Stimulated activated CD8-positive, alpha-beta memory T cell treated with anti-CD3 and anti-CD28 coated beads, Interleukin-15, amount 100 ng/mL, for 1 hour (primary cell): ENCODE results near the gene LRRC43.
A peak's percentile ranks its signal among the peaks of the same experiment; 100 is the strongest.
"Not testable (repeated sequence)": the region's sequence is repeated elsewhere in the genome, so short reads cannot be mapped to it uniquely, and the experiment has no call there.

Experiments used
- DNase-seq: peaks from one replicate; pipeline ENCODE4 v3.0.0-alpha.2; 2020; ENCODE audit warnings: low read depth

LRRC43 gene

GRCh38 chr12:122194804-122195203, 11.9 kb downstream of the LRRC43 start:
- DNase-seq = no peak

GRCh38 chr12:122195405-122195804, 12.5 kb downstream of the LRRC43 start:
- DNase-seq = no peak

DNA sequence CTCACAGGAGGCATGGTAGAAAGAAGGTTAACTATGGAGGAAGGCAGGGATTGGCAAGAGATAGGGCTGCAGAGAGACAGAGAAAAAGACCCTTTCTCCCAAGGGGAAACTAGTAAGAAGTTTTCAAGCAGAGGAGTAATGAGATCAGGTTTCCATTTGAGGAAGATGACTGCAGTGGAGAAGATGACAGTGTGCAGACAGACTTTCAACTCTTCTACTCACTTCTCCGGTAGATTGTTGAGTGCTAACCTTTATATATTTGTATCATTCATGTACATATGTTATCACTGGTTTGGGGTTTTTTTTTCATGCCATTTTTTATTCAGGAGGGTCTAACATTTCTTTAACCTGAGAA, 14.7 kb downstream of the LRRC43 start:
- DNase-seq = no peak

DNA sequence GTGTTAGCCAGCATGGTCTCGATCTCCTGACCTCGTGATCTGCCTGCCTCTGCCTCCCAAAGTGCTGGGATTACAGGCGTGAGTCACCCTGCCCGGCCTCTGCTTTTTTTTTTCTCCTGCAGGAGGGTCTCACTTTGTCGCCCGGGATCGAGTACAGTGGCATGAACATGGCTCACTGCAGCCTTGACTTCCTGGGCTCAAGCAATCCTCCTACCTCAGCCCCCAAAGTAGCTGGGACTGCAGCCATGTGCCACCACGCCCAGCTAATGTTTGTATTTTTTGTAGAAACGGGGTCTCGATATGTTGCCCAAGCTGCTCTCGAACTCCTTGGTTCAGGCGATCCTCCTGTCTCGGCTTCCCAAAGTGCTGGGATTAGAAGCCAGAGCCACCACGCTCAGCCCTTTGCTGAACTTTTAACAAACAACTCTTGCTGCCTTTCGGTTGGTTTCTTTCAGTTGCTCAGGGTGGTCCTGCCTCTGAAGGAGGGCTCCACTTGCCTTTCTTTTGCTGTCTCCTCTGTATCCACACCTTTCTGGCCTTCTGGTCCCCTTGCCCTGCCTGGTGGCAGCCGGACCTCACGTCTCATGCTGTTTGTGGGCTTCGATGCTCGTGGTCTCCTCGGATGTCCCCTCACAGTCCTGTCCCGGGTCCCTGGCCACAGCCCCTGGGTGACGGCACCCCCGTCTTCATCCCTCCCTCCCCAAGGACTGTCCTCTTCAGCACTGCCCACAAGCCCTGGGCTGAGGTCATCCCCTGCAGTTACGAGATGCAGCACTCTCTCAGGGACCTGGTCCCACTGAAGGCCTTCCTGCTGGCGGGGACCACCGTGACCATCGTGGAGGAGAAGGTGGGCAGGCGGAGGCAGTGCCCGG, 16.8 kb downstream of the LRRC43 start:
- DNase-seq = no peak

GRCh38 chr12:122200541-122201175, 17.7 kb downstream of the LRRC43 start:
- no peak for DNase-seq

DNA sequence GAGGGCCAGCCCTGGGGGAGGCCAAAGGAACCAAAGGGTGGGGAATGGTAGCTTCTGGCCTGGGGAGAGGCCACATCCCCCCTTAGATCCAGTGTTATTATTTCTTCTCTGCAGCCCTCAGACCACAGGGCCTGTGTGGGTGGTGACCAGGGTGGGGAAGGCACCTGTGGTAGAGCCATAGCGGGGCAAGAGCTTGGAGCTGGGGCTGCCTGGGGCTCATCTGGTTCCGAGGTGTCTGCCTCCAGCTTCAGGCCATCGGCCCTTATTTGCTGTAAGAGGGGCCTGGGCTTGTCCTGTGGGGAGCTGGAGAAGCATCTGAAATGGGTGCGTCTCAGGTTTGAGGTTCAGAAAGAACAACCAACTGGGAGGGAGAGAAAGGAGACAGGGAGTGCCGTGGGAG, 18.5 kb downstream of the LRRC43 start:
- no peak for DNase-seq

GRCh38 chr12:122202017-122202416, 19.1 kb downstream of the LRRC43 start:
- no peak for DNase-seq

GRCh38 chr12:122202811-122203210, 19.9 kb downstream of the LRRC43 start:
- not testable (repeated sequence) for DNase-seq

- peak; percentile 43 for DNase-seq
Observed at GRCh38 chr12:122203301-122204166, 20.6 kb downstream of the LRRC43 start, which contains the start of gene B3GNT4. Gene B3GNT4, plus strand, starts transcription at chr12:122203709. Its CDS starts 910 bp downstream, at chr12:122204619.

DNA sequence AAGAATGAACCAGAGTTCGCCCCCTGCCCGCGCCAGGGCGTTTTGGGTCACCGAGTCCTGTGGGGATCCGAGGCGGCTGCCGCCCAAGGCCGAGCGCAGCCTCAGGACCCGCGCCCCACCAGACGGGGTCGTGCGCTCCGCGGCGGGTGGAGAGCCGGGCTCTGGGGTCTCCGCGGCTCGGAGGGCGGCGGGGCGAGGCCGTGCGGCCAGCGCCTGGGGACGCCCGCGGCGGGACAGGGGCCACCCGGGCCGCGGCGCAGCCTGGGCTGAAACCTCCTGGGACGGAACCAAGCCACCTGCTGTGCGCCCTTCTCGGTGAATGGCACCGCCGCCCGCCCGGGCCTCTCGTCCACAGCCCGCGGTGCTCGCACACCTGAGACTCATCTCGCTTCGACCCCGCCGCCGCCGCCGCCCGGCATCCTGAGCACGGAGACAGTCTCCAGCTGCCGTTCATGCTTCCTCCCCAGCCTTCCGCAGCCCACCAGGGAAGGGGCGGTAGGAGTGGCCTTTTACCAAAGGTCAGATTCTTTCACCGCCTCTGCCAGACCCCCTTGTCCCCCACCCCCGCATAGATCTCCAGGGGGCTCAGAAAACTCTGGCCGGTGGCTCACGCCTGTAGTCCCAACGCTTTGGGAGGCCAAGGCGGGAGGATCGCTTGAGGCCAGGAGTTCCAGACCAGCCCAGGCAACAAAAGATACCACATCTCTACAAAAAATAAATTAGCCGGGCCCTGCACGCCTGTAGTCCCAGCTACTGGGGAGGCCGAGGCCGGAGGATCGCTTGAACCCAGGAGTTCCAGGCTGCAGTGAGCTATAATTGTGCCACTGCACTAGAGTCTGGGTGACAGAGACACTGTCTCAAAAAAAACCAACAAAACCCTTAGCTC, 21.5 kb downstream of the LRRC43 start:
- DNase-seq = no peak

GRCh38 chr12:122205053-122205925, 22.4 kb downstream of the LRRC43 start:
- DNase-seq = no peak

DNA sequence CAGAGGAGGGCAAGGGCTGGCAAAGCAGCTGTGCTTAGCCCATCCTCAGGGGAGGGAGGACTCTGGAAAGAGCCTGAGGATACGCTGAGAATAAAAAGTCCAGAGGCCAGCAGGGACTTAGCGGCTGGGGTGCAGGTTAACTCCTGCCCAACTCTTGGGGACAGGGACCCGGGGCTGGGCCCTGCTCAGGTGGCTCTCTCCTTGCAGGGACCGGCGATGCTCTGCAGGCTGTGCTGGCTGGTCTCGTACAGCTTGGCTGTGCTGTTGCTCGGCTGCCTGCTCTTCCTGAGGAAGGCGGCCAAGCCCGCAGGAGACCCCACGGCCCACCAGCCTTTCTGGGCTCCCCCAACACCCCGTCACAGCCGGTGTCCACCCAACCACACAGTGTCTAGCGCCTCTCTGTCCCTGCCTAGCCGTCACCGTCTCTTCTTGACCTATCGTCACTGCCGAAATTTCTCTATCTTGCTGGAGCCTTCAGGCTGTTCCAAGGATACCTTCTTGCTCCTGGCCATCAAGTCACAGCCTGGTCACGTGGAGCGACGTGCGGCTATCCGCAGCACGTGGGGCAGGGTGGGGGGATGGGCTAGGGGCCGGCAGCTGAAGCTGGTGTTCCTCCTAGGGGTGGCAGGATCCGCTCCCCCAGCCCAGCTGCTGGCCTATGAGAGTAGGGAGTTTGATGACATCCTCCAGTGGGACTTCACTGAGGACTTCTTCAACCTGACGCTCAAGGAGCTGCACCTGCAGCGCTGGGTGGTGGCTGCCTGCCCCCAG, 23.4 kb downstream of the LRRC43 start:
- DNase-seq = no peak

GRCh38 chr12:122206976-122207375, 24.1 kb downstream of the LRRC43 start:
- no peak for DNase-seq

GRCh38 chr12:122207391-122207790, 24.5 kb downstream of the LRRC43 start:
- DNase-seq = no peak

DNA sequence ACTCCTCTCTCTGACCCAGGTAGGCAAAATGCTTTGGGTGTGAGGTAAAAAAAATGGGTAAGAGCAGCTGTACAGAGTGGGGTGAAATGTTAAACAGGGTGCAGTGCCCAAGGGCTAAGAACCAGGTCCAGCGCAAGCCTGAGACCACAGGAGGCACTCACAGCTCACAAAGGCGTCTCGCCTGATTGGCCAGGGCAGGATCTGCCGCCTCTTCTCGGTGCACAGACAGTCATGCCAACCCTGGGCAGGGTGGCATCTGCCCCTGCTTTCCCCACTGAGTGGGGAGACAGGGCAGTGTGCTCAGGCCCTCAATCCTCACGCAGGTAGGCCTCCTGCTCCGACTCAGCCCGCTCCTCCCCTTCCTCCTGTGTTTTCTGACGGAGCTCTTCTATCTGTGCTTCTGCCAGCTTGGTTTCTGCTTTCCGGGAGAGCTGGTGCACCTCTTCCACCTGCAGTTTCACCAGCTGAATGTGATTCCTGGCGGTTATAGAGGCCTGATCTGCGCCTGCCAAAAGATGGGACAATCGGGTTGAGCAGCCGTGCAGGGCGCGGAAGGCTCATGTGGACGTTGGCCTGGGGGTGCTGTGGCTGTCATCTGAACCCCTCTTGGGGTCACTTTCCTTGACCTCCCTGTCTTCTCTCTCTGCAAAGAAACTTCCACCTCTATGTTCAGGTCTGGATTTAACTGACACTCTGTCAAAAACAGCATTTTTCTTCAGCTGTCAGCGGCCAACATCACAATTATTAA, 25.3 kb downstream of the LRRC43 start:
- no peak for DNase-seq

DNA sequence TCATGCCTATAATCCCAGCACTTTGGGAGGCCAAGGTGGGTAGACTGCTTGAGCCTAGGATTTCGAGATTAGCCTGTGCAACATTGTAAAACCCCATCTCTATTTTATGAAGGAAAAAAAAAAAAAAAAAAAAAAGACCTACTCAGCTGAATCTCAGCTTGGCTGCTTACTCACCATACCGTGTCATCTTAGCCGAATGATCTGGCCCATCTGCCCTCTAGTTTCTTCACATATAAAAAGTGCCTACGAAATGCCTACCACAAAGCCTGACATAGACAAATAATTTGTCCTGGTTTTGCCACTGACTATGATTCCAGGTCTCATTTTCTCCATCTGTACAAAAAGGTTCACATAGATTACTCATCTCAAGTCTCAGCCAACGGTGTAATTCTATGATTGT, 32.8 kb downstream of the LRRC43 start:
- DNase-seq = no peak

- no peak for DNase-seq
Observed at GRCh38 chr12:122216445-122216844, 33.5 kb downstream of the LRRC43 start.

DNA sequence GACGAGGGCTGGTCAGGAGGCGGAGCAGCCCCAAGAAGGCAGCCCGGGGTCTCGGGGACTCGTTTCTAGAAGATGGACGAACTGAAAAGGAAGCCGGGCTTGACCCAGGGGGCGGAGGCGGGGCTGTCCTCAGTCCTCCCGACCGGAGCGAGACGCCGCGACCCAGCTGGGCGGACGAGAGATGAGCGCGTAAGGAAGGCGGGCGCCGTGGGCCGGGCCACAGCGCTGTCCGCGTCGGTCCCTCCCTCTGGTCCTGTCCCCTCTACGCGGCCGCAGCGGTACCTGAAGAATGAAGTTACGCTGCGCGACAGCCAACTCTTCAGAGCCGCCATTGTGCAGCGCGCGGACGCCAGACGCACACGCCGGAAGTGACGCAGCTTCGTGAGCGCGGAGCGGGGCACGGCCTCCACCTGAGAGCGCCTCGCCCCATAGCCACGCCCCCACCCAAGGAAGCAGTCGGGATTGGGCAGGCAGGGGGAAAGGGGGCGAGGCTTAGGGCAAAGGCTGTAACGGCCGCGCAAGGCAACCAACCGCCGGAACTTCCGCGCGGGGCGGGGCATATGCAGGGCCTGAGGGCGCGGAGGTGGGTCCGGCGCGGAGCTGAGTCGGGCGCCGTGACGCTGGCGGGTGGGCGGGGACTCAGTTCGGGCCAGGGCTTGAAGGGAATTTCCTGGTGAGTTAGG, 42.9 kb downstream of the LRRC43 start, which contains the start of gene DIABLO:
TSS of gene DIABLO (minus strand) at position 370 of the 683 bp plus-strand sequence. CDS start at position 332, 38 bp downstream.
- DNase-seq = peak; percentile 98
